ENCODE results near the gene CFTR.

DNA sequence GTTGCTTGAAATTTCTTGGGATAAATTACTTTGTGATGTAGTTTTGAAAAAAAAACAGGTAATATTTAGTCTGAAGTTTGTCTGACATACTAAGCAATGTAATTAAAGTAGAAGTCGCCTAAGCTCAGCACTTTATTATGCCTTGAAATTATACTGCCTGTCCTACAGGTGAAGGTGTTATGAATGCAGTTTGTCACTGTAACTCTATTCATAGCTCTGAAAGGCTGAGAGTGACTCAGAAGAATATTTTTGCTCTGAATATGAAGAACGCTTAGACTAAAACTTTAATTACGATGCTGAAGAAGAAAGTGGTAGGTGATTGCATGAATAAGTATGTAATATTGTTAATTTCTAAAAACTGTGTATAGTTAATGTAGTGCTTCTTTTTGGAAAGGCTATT, 9.2 kb downstream of the CFTR start:
- TF ChIP-seq POLR2A (IDR thresholded peaks at IDR 0.05) (no peak), CTCF (IDR thresholded peaks at IDR 0.05) (no peak)

Measured in body of pancreas (tissue), 4 donors.